ENCODE measurements around the gene BCKDK. TPM values are rescaled to one million over a fixed set of nuclear protein-coding genes. Genes with fewer than 3 reads are reported as not detected.
A peak's percentile ranks its signal among the peaks of the same experiment; 100 is the strongest.

The BCKDK gene
- polyA plus RNA-seq, 3 donors from 2014 or later: 21.4 to 50.3 (median 30.1) TPM

DNA sequence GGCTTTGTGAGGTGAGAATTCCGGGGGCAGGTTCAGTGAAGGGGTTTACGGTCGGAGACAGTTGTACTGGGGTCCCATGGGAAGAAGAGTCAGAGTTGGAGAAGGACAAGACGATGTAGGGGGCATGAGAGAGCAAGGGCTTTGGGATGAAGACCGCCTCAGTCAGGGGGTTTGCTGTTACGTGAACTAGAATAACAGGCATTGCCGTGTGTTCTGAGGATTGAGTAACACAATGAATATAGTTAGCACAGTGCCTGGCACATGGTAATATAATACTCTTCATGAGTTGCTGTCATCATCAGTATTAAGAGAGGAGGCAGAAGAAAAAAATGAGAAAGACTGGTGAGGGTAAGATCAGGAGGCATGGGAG, 33.4 kb upstream of the BCKDK start:
- H3K4me1 Mint-ChIP-seq: peaks cover 47 to 52% of the 10 kb centered on the region in 2 donors
- DNase-seq: no peak
- H3K4me3 Mint-ChIP-seq: peak overlapping the region; percentile 86 to 96 (median 92)
- H3K36me3 Mint-ChIP-seq: peaks cover 0 to 8% (median 4%) of the 10 kb centered on the region in 3 donors
- H3K27me3 Mint-ChIP-seq (ENCODE audit: low read depth in 3 of 3): peaks cover 4 to 20% (median 15%) of the 10 kb centered on the region in 3 donors
- no peaks in the 10 kb centered on the region for H3K9me3 Mint-ChIP-seq
- peak overlapping the region; percentile 95 to 99 (median 97) for H3K27ac Mint-ChIP-seq

DNA sequence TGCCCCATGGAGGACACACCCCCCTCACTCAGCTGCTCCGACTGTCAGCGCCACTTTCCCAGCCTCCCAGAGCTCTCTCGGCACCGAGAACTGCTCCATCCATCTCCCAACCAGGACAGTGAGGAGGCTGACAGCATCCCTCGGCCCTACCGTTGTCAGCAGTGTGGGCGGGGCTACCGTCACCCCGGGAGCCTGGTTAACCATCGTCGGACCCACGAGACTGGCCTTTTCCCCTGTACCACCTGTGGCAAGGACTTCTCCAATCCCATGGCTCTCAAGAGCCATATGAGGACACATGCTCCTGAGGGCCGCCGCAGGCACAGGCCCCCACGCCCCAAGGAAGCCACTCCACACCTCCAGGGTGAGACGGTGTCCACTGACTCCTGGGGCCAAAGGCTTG, 31.9 kb upstream of the BCKDK start:
- H3K27me3 Mint-ChIP-seq (ENCODE audit: low read depth in 3 of 3): peaks cover 3 to 20% (median 15%) of the 10 kb centered on the region in 3 donors
- peak overlapping the region in 2 of 5 donors; percentile 45 to 52 for H3K4me3 Mint-ChIP-seq
- no peak for DNase-seq
- no peaks in the 10 kb centered on the region for H3K9me3 Mint-ChIP-seq
- peaks cover 0 to 8% (median 4%) of the 10 kb centered on the region in 3 donors for H3K36me3 Mint-ChIP-seq
- H3K27ac Mint-ChIP-seq: peak overlapping the region in 5 of 6 donors; percentile 45 to 99 (median 96)
- peaks cover 50 to 58% of the 10 kb centered on the region in 2 donors for H3K4me1 Mint-ChIP-seq

DNA sequence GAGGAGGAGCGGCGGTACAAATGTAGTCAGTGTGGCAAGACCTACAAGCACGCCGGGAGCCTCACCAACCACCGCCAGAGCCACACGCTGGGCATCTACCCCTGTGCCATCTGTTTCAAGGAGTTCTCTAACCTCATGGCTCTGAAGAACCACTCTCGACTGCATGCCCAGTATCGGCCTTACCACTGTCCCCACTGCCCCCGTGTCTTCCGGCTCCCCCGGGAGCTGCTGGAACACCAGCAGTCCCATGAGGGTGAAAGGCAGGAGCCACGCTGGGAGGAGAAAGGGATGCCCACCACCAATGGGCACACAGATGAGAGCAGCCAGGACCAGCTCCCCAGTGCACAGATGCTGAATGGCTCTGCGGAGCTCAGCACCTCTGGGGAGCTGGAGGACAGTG, 31.2 kb upstream of the BCKDK start:
- Mint-ChIP-seq H3K27me3 (ENCODE audit: low read depth in 3 of 3) (peaks cover 3 to 20% (median 15%) of the 10 kb centered on the region in 3 donors), H3K36me3 (peaks cover 0 to 8% (median 4%) of the 10 kb centered on the region in 3 donors), H3K9me3 (no peaks in the 10 kb centered on the region), H3K4me3 (no peak overlapping the region), H3K27ac (peak overlapping the region in 1 of 6 donors; percentile 48), H3K4me1 (peaks cover 45 to 52% of the 10 kb centered on the region in 2 donors)
- DNase-seq: no peak

GRCh38 chr16:31077592-31078396, 30.4 kb upstream of the BCKDK start:
- Mint-ChIP-seq H3K36me3 (peaks cover 0 to 10% (median 4%) of the 10 kb centered on the region in 3 donors), H3K4me3 (peak overlapping the region in 2 of 5 donors; percentile 5 to 6), H3K27ac (peak overlapping the region in 2 of 6 donors; percentile 10 to 50), H3K9me3 (no peaks in the 10 kb centered on the region), H3K4me1 (peaks cover 39 to 49% of the 10 kb centered on the region in 2 donors), H3K27me3 (ENCODE audit: low read depth in 3 of 3) (peaks cover 3 to 17% (median 11%) of the 10 kb centered on the region in 3 donors)
- DNase-seq: no peak

DNA sequence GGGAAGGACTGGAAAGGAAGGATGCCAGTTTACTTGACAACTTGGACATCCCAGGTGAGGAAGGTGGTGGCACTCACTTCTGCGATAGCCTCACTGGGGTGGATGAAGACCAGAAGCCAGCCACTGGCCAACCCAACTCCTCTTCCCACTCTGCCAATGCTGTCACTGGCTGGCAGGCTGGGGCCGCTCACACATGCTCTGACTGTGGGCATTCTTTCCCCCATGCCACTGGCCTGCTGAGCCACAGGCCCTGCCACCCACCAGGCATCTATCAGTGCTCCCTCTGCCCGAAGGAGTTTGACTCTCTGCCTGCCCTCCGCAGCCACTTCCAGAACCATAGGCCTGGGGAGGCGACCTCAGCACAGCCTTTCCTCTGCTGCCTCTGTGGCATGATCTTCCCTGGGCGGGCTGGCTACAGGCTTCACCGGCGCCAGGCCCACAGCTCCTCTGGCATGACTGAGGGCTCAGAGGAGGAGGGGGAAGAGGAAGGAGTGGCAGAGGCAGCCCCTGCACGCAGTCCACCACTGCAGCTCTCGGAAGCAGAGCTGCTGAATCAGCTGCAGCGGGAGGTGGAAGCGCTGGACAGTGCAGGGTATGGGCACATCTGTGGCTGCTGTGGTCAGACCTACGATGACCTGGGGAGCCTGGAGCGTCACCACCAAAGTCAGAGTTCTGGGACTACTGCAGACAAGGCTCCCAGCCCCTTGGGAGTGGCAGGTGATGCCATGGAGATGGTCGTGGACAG, 29.4 kb upstream of the BCKDK start:
- H3K9me3 Mint-ChIP-seq: no peaks in the 10 kb centered on the region
- peaks cover 3 to 11% (median 10%) of the 10 kb centered on the region in 3 donors for H3K27me3 Mint-ChIP-seq (ENCODE audit: low read depth in 3 of 3)
- H3K36me3 Mint-ChIP-seq: peaks cover 0 to 10% (median 4%) of the 10 kb centered on the region in 3 donors
- no peak overlapping the region for H3K4me3 Mint-ChIP-seq
- H3K27ac Mint-ChIP-seq: peak overlapping the region in 1 of 6 donors; percentile 59
- H3K4me1 Mint-ChIP-seq: peaks cover 36 to 47% of the 10 kb centered on the region in 2 donors
- no peak for DNase-seq

GRCh38 chr16:31079342-31079944, 28.7 kb upstream of the BCKDK start:
- Mint-ChIP-seq H3K27me3 (ENCODE audit: low read depth in 3 of 3) (peaks cover 3 to 5% (median 3%) of the 10 kb centered on the region in 3 donors), H3K4me1 (peaks cover 36 to 41% of the 10 kb centered on the region in 2 donors), H3K9me3 (no peaks in the 10 kb centered on the region), H3K27ac (peak overlapping the region in 3 of 6 donors; percentile 34 to 73 (median 49)), H3K4me3 (peak overlapping the region in 2 of 5 donors; percentile 33 to 51), H3K36me3 (peaks cover 0 to 10% (median 4%) of the 10 kb centered on the region in 3 donors)
- peak in 2 of 3 donors; percentile 21 to 33 for DNase-seq

DNA sequence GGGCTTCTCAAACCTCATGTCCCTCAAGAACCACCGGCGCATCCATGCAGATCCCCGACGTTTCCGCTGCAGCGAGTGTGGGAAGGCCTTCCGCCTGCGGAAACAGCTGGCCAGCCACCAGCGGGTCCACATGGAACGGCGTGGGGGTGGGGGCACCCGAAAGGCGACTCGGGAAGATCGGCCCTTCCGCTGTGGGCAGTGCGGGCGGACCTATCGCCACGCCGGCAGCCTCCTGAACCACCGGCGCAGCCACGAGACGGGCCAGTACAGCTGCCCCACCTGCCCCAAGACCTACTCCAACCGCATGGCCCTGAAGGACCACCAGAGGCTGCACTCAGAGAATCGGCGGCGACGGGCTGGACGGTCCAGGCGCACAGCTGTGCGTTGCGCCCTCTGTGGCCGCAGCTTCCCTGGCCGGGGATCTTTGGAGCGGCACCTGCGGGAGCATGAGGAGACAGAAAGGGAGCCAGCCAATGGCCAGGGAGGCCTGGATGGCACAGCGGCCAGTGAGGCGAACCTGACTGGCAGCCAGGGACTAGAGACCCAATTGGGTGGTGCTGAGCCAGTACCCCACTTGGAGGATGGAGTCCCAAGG, 28.1 kb upstream of the BCKDK start:
- Mint-ChIP-seq H3K4me3 (no peak overlapping the region), H3K4me1 (peaks cover 29 to 34% of the 10 kb centered on the region in 2 donors), H3K27me3 (ENCODE audit: low read depth in 3 of 3) (peaks cover 0 to 3% (median 2%) of the 10 kb centered on the region in 3 donors), H3K36me3 (peaks cover 0 to 7% (median 4%) of the 10 kb centered on the region in 3 donors), H3K9me3 (no peaks in the 10 kb centered on the region), H3K27ac (no peak overlapping the region)
- DNase-seq: no peak

DNA sequence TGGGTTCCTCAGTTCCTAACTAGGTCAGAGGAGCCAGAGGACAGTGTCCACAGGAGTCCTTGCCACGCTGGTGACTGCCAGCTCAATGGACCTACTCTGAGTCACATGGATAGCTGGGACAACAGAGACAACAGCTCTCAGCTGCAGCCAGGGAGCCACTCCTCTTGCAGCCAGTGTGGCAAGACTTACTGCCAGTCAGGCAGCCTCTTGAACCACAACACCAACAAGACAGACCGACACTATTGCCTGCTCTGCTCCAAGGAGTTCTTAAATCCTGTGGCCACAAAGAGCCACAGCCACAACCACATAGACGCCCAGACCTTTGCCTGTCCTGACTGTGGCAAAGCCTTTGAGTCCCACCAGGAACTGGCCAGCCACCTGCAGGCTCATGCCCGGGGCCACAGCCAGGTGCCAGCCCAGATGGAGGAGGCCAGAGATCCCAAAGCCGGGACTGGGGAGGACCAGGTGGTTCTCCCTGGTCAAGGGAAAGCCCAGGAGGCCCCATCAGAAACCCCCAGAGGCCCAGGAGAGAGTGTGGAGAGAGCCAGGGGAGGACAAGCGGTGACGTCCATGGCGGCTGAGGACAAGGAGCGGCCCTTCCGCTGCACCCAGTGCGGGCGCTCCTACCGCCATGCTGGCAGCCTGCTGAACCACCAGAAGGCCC, 27.3 kb upstream of the BCKDK start:
- DNase-seq: no peak
- H3K4me1 Mint-ChIP-seq: peaks cover 23 to 28% of the 10 kb centered on the region in 2 donors
- H3K4me3 Mint-ChIP-seq: no peak overlapping the region
- no peaks in the 10 kb centered on the region for H3K9me3 Mint-ChIP-seq
- peak overlapping the region in 3 of 6 donors; percentile 45 to 68 (median 53) for H3K27ac Mint-ChIP-seq
- H3K36me3 Mint-ChIP-seq: peaks cover 0 to 11% (median 8%) of the 10 kb centered on the region in 3 donors
- H3K27me3 Mint-ChIP-seq (ENCODE audit: low read depth in 3 of 3): peaks cover 0 to 3% (median 2%) of the 10 kb centered on the region in 3 donors

DNA sequence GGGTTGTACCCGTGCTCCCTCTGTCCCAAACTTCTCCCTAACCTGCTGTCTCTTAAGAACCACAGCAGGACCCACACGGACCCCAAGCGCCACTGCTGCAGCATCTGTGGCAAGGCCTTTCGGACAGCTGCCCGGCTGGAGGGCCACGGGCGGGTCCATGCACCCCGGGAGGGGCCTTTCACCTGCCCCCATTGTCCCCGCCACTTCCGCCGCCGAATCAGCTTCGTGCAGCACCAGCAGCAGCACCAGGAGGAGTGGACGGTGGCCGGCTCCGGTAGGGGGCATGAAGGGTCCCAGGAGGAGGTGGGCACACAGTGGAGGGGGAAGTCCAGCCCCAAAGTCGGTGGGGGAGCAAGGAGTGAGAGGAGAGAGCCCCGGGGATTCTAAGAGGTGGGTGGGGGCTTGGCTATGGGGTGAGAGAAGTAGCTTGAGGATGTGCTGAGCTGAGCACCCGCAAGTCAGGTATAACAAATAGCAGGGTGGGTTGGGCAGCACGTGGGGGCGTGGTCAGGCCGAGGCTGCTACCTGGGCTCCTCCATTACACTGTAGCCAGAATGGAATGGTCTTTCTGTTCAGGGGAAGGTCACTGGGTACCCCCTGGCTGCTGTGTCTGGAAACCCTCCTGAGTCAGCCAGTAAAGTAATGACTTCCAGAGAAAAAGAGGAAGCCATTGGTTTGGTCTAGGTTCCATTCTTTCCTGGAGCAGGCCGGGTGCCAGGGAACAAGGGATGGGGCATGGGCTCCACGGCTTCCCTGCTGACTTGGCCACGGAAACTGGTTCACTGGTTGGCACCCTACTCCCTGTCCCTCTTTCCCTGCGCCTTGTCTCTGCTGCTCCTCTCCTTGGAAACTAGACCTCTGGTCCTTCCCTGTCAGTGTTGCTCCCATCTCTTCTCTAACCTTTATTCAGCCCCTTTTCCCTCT, 26.5 kb upstream of the BCKDK start:
- H3K9me3 Mint-ChIP-seq: no peaks in the 10 kb centered on the region
- H3K4me3 Mint-ChIP-seq: peak overlapping the region in 1 of 5 donors; percentile 19
- H3K36me3 Mint-ChIP-seq: peaks cover 0 to 11% (median 8%) of the 10 kb centered on the region in 3 donors
- H3K27ac Mint-ChIP-seq: peak overlapping the region in 4 of 6 donors; percentile 63 to 81 (median 67)
- peaks cover 18 to 22% of the 10 kb centered on the region in 2 donors for H3K4me1 Mint-ChIP-seq
- H3K27me3 Mint-ChIP-seq (ENCODE audit: low read depth in 3 of 3): peaks cover 0 to 3% (median 2%) of the 10 kb centered on the region in 3 donors
- DNase-seq: no peak

- H3K36me3 Mint-ChIP-seq: peaks cover 0 to 11% (median 8%) of the 10 kb centered on the region in 3 donors
- no peak for DNase-seq
- H3K27me3 Mint-ChIP-seq (ENCODE audit: low read depth in 3 of 3): peaks cover 0 to 3% (median 2%) of the 10 kb centered on the region in 3 donors
- H3K9me3 Mint-ChIP-seq: no peaks in the 10 kb centered on the region
- H3K4me3 Mint-ChIP-seq: peak overlapping the region in 1 of 5 donors; percentile 19
- H3K4me1 Mint-ChIP-seq: peaks cover 18 to 22% of the 10 kb centered on the region in 2 donors
- peak overlapping the region in 4 of 6 donors; percentile 63 to 81 (median 67) for H3K27ac Mint-ChIP-seq
These were observed 25.7 kb upstream of the BCKDK start for GRCh38 chr16:31082368-31083045.

- no peaks in the 10 kb centered on the region for H3K9me3 Mint-ChIP-seq
- H3K36me3 Mint-ChIP-seq: peaks cover 0 to 7% (median 5%) of the 10 kb centered on the region in 3 donors
- no peak for DNase-seq
- H3K4me3 Mint-ChIP-seq: no peak overlapping the region
- H3K27ac Mint-ChIP-seq: no peak overlapping the region
- H3K4me1 Mint-ChIP-seq: peaks cover 13 to 22% of the 10 kb centered on the region in 2 donors
- peaks cover 0 to 3% (median 2%) of the 10 kb centered on the region in 3 donors for H3K27me3 Mint-ChIP-seq (ENCODE audit: low read depth in 3 of 3)
These were observed 25.1 kb upstream of the BCKDK start for GRCh38 chr16:31083081-31083480.
